ENCODE measurements around the gene LRFN3. TPM values are rescaled to one million over a fixed set of nuclear protein-coding genes. Genes with fewer than 3 reads are reported as not detected.

LRFN3 gene
- total and polyA plus RNA-seq, 2 of the 4 experiments (the other 2 are of a cell fraction) = 0.36 to 4.8 TPM

GRCh38 chr19:35978271-35978670 is 42.1 kb downstream of the LRFN3 start:
- H4K5ac ChIP-seq (ENCODE audit: low read depth, low read length) = no peak overlapping the region
- ChIA-PET CTCF (no interaction called here), POLR2A (ENCODE audit: unreplicated experiment) (no interaction called here)
- peaks cover 13% of the 10 kb centered on the region for H3K27me3 ChIP-seq (ENCODE audit: control insufficient read depth, insufficient read depth, low read length)
- H3K18ac ChIP-seq (ENCODE audit: low read depth, low read length) = no peak overlapping the region
- intact Hi-C loops (cut with micrococcal nuclease) (no loop called here), dilution Hi-C loops (cut with HindIII; ENCODE audit: low sequenced_read_pairs, unreplicated experiment) (no loop called here), in situ Hi-C loops (cut with MboI; ENCODE audit: low sequenced_read_pairs) (no loop called here)
- DNase-seq (no peak), ATAC-seq (ENCODE audit: low read depth) (no peak)
- no peaks in the 10 kb centered on the region for H3K79me1 ChIP-seq (ENCODE audit: low read depth in 1 of 2, low read length in 2 of 2)
- no peak overlapping the region for H3K27ac ChIP-seq (ENCODE audit: insufficient read depth, low read length)
- no peak overlapping the region for H3K4me2 ChIP-seq (ENCODE audit: low read depth, low read length)
- H3K36me3 ChIP-seq (ENCODE audit: control insufficient read depth, insufficient read depth, low read length) = no peaks in the 10 kb centered on the region
- H3K9me3 ChIP-seq (ENCODE audit: control insufficient read depth, insufficient read depth, low read length) = no peaks in the 10 kb centered on the region
- H2BK20ac ChIP-seq (ENCODE audit: low read depth, low read length) = no peak overlapping the region
- H3K9me1 ChIP-seq (ENCODE audit: insufficient read depth, low read length) = no peaks in the 10 kb centered on the region
- H4K20me1 ChIP-seq (ENCODE audit: insufficient read depth, low read length) = no peaks in the 10 kb centered on the region
- no peak overlapping the region for H2BK15ac ChIP-seq (ENCODE audit: low read depth, low read length)
- H2AFZ ChIP-seq (replicated peaks; ENCODE audit: low read length, poor library complexity) = no peak overlapping the region
- H3K4me3 ChIP-seq (ENCODE audit: insufficient read depth, low read depth, low read length) = no peak overlapping the region
- H3K9ac ChIP-seq (ENCODE audit: low read depth, low read length) = no peak overlapping the region
- H2AK5ac ChIP-seq (ENCODE audit: low read depth, low read length) = no peak overlapping the region
- no peak for TF ChIP-seq FOS (IDR thresholded peaks at IDR 0.05; ENCODE audit: low read depth, low read length)
- no peak for TF ChIP-seq NFE2L2 (IDR thresholded peaks at IDR 0.05; ENCODE audit: low read depth, low read length)
- no peak for TF ChIP-seq MAZ (IDR thresholded peaks at IDR 0.05; ENCODE audit: borderline replicate concordance, low read depth, low read length)
- TF ChIP-seq MXI1 (IDR thresholded peaks at IDR 0.05; ENCODE audit: borderline replicate concordance, low read depth, low read length) = no peak
- TF ChIP-seq BHLHE40 (IDR thresholded peaks at IDR 0.05; ENCODE audit: low read depth, low read length) = no peak
- TF ChIP-seq CTCF (conservative IDR thresholded peaks at IDR 0.05; ENCODE audit: low read depth, low read length) = no peak
- TF ChIP-seq CHD1 (IDR thresholded peaks at IDR 0.05; ENCODE audit: low read depth, low read length) = no peak
- no peak for TF ChIP-seq MAFK (IDR thresholded peaks at IDR 0.05; ENCODE audit: low read depth, low read length)
- no peak for TF ChIP-seq RCOR1 (IDR thresholded peaks at IDR 0.05; ENCODE audit: insufficient replicate concordance, low read length)
- TF ChIP-seq USF2 (IDR thresholded peaks at IDR 0.05; ENCODE audit: low read depth, low read length) = no peak
- no peak for TF ChIP-seq SMC3 (IDR thresholded peaks at IDR 0.05; ENCODE audit: low read depth, low read length)
- no peak for TF ChIP-seq RFX5 (IDR thresholded peaks at IDR 0.05; ENCODE audit: low read depth, low read length)
- no peak for TF ChIP-seq CEBPB (IDR thresholded peaks at IDR 0.05; ENCODE audit: low read depth, low read length)
- TF ChIP-seq POLR2A (IDR thresholded peaks at IDR 0.05; ENCODE audit: low read depth, low read length) = no peak
- TF ChIP-seq, protein P1, sequence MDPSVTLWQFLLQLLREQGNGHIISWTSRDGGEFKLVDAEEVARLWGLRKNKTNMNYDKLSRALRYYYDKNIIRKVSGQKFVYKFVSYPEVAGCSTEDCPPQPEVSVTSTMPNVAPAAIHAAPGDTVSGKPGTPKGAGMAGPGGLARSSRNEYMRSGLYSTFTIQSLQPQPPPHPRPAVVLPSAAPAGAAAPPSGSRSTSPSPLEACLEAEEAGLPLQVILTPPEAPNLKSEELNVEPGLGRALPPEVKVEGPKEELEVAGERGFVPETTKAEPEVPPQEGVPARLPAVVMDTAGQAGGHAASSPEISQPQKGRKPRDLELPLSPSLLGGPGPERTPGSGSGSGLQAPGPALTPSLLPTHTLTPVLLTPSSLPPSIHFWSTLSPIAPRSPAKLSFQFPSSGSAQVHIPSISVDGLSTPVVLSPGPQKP (IDR thresholded peaks at IDR 0.05; ENCODE audit: borderline replicate concordance, low read depth, low read length) = no peak
- TF ChIP-seq RAD21 (IDR thresholded peaks at IDR 0.05; ENCODE audit: low read length) = no peak
- H2AK9ac ChIP-seq (replicated peaks; ENCODE audit: low read depth, low read length, poor library complexity) = no peak overlapping the region
- H3K23ac ChIP-seq (ENCODE audit: low read depth, low read length) = no peak overlapping the region
- whole genome bisulfite sequencing, 2 experiments (ENCODE audit: extremely low coverage in 2 of 2, insufficient read length in 1 of 2) = 40% methylated on average over 3 of the region's 5 CpGs; no CpG with 5 or more reads in 1 of the 2 experiments
- H3K4me1 ChIP-seq (ENCODE audit: control insufficient read depth, insufficient read depth, low read length) = no peaks in the 10 kb centered on the region
- H4K91ac ChIP-seq (ENCODE audit: insufficient read depth, low read depth, low read length) = no peak overlapping the region
- no peak overlapping the region for H3K14ac ChIP-seq (replicated peaks; ENCODE audit: low read depth, low read length)
- H2BK5ac ChIP-seq (ENCODE audit: low read depth, low read length, poor library complexity, severe bottlenecking) = no peak overlapping the region
- no peak overlapping the region for H3K56ac ChIP-seq (ENCODE audit: extremely low read depth, insufficient read depth, low read length)
- no peak overlapping the region for H3K4ac ChIP-seq (ENCODE audit: low read depth, low read length)
- no peak overlapping the region for H2BK120ac ChIP-seq (ENCODE audit: low read depth, low read length)
- BruUV-seq (replicated peaks) = no TSS peak
- H4K8ac ChIP-seq (ENCODE audit: low read depth in 2 of 2, low read length in 2 of 2) = no peak overlapping the region
